Panc1 (cell line): ENCODE measurements around the gene TMEM107. TPM values are rescaled to one million over a fixed set of nuclear protein-coding genes. Genes with fewer than 3 reads are reported as not detected.

ENCODE experiments used
- ATAC-seq: fragments of 200-7000 bp; cut with Tn5 transposase; 2 replicates; pipeline ENCODE4 v1.9.1; 2020; ENCODE audit warnings: mild to moderate bottlenecking, moderate library complexity
- BruUV-seq: library from RNA; stranded (reverse); fragments of 400-500 nt; replicated peaks from 2 replicates; lab custom pipeline; 2021; lab: Mats Ljungman, UMichigan
- CTCF ChIA-PET: fragments of 300-600 bp; sonication (Branson Sonifier 250); formaldehyde crosslinking; loops from one replicate; lab custom pipeline; 2022; ENCODE audit warnings: antibody characterized with exemption; lab: Charles Lee
- POLR2A ChIA-PET: fragments of 300-600 bp; sonication (Branson Sonifier 250); formaldehyde crosslinking; loops from one replicate; lab custom pipeline; 2022; ENCODE audit warnings: antibody characterized with exemption; lab: Charles Lee
- DNase-seq: peaks from one replicate; pipeline ENCODE4 v3.0.0-alpha.2; 2010; ENCODE audit warnings: low read depth, low spot score
- H3K27ac ChIP-seq: 2 replicates; pipeline ENCODE4 v1.5.1; 2011; ENCODE audit warnings: mild to moderate bottlenecking, low read length, inconsistent platforms
- H3K27me3 ChIP-seq: fragments of 200-500 bp; sonication (Bioruptor generic); 2 replicates; pipeline ENCODE4 v1.6.0; 2014; ENCODE audit warnings: low read length, inconsistent platforms; ENCODE audit not compliant: control insufficient read depth, insufficient read depth
- H3K36me3 ChIP-seq: fragments of 200-500 bp; sonication (Bioruptor generic); 2 replicates; pipeline ENCODE4 v1.5.1; 2014; ENCODE audit warnings: inconsistent platforms, mild to moderate bottlenecking, low read length, moderate library complexity; ENCODE audit not compliant: control insufficient read depth, insufficient read depth
- H3K4me1 ChIP-seq: 2 replicates; pipeline ENCODE4 v1.5.1; 2011; ENCODE audit warnings: inconsistent platforms, mild to moderate bottlenecking, low read length, moderate library complexity; ENCODE audit not compliant: control insufficient read depth, insufficient read depth
- H3K4me3 ChIP-seq, 2 experiments: 2 replicates each; pipeline ENCODE4 v1.5.1; 2011 to 2012; ENCODE audit warnings: low read depth in 2 of 2, low read length in 2 of 2, mild to moderate bottlenecking in 2 of 2, inconsistent platforms in 1 of 2, moderate library complexity in 1 of 2
- H3K9me3 ChIP-seq: fragments of 200-500 bp; sonication (Bioruptor generic); 2 replicates; pipeline ENCODE4 v1.5.1; 2014; ENCODE audit warnings: low read depth, mild to moderate bottlenecking, inconsistent platforms, low read length, moderate library complexity; ENCODE audit not compliant: control insufficient read depth, insufficient read depth
- POLR2AphosphoS5 ChIP-seq: IDR thresholded peaks from 2 replicates; pipeline ENCODE4 v1.6.1; 2012; ENCODE audit warnings: mild to moderate bottlenecking, low read depth, low read length, moderate library complexity
- SIN3A ChIP-seq: IDR thresholded peaks from 2 replicates; pipeline ENCODE4 v1.6.1; 2012; ENCODE audit warnings: low read depth, mild to moderate bottlenecking, low read length, moderate library complexity, borderline replicate concordance; ENCODE audit not compliant: insufficient read depth
- TCF7L2 ChIP-seq: IDR thresholded peaks from 2 replicates; pipeline ENCODE4 v1.6.1; 2011; ENCODE audit warnings: mild to moderate bottlenecking, low read depth, low read length, inconsistent platforms
- in situ Hi-C: cut with HindIII; loops from 2 replicates; pipeline ENCODE4 v1.10.0; 2016; ENCODE audit warnings: low sequenced_read_pairs, low pct_unique_long_range_greater_than_20kb
- intact Hi-C: fragments of 100-400 bp; cut with micrococcal nuclease; formaldehyde crosslinking; loops from one replicate; pipeline ENCODE4 v1.10.0; 2022; ENCODE audit not compliant: unreplicated experiment
- total RNA-seq: library from RNA; stranded (reverse); gene quantifications from one replicate; pipeline ENCODE4 v1.2.1, GENCODE V29; 2021; ENCODE audit not compliant: unreplicated experiment
- TF ChIP-seq, protein P1 (sequence below), 2 experiments: IDR thresholded peaks; 2 replicates each; pipeline ENCODE4 v1.6.1; 2011 to 2012; ENCODE audit warnings: low read depth in 2 of 2, control low read depth in 1 of 2, low read length in 1 of 2, mild to moderate bottlenecking in 1 of 2, moderate library complexity in 1 of 2; ENCODE audit not compliant: insufficient read depth in 1 of 2
- TF ChIP-seq, protein P2 (sequence below): fragments of 450-650 bp; IDR thresholded peaks from 2 replicates; pipeline ENCODE4 v1.5.1; 2017; ENCODE audit warnings: mild to moderate bottlenecking

The TMEM107 gene
- total RNA-seq, 1 experiment from 2014 or later, result 10.6 TPM

GRCh38 chr17:8147805-8148404 lies 28.3 kb downstream of the TMEM107 start:
- intact Hi-C loops, result no loop called here
- TF ChIP-seq SIN3A, result no peak
- ChIA-PET POLR2A (no interaction called here), CTCF (no interaction called here)
- no peak overlapping the region for H3K27ac ChIP-seq
- no TSS peak for BruUV-seq
- no peak for ATAC-seq
- in situ Hi-C loops, result no loop called here
- H3K4me1 ChIP-seq, result peaks cover 10% of the 10 kb centered on the region
- H3K36me3 ChIP-seq, result no peaks in the 10 kb centered on the region; the same call in 1 of the 2 replicates
- DNase-seq, result no peak
- no peak overlapping the region for H3K4me3 ChIP-seq
- H3K9me3 ChIP-seq, result no peaks in the 10 kb centered on the region
- H3K27me3 ChIP-seq, result no peaks in the 10 kb centered on the region

- in situ Hi-C loops, result no loop called here
- ChIA-PET CTCF (no interaction called here), POLR2A (no interaction called here)
Measured at GRCh38 chr17:8147141-8147804, 28.9 kb downstream of the TMEM107 start.

More at GRCh38 chr17:8147141-8147804, 28.9 kb downstream of the TMEM107 start:
- H3K9me3 ChIP-seq, result no peaks in the 10 kb centered on the region
- no TSS peak for BruUV-seq
- no peaks in the 10 kb centered on the region; the same call in 1 of the 2 replicates for H3K36me3 ChIP-seq
- DNase-seq, result no peak
- H3K4me1 ChIP-seq, result peaks cover 5% of the 10 kb centered on the region; the same call in 1 of the 2 replicates
- intact Hi-C loops, result no loop called here
- no peak overlapping the region for H3K4me3 ChIP-seq
- TF ChIP-seq POLR2AphosphoS5, result no peak
- no peak for TF ChIP-seq SIN3A
- TF ChIP-seq, protein P1, sequence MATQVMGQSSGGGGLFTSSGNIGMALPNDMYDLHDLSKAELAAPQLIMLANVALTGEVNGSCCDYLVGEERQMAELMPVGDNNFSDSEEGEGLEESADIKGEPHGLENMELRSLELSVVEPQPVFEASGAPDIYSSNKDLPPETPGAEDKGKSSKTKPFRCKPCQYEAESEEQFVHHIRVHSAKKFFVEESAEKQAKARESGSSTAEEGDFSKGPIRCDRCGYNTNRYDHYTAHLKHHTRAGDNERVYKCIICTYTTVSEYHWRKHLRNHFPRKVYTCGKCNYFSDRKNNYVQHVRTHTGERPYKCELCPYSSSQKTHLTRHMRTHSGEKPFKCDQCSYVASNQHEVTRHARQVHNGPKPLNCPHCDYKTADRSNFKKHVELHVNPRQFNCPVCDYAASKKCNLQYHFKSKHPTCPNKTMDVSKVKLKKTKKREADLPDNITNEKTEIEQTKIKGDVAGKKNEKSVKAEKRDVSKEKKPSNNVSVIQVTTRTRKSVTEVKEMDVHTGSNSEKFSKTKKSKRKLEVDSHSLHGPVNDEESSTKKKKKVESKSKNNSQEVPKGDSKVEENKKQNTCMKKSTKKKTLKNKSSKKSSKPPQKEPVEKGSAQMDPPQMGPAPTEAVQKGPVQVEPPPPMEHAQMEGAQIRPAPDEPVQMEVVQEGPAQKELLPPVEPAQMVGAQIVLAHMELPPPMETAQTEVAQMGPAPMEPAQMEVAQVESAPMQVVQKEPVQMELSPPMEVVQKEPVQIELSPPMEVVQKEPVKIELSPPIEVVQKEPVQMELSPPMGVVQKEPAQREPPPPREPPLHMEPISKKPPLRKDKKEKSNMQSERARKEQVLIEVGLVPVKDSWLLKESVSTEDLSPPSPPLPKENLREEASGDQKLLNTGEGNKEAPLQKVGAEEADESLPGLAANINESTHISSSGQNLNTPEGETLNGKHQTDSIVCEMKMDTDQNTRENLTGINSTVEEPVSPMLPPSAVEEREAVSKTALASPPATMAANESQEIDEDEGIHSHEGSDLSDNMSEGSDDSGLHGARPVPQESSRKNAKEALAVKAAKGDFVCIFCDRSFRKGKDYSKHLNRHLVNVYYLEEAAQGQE (IDR thresholded peaks at IDR 0.05; ENCODE audit: insufficient read depth in 1 of 2, low read depth in 2 of 2, low read length in 1 of 2), result no peak
- no peak for TF ChIP-seq TCF7L2
- TF ChIP-seq, protein P2, sequence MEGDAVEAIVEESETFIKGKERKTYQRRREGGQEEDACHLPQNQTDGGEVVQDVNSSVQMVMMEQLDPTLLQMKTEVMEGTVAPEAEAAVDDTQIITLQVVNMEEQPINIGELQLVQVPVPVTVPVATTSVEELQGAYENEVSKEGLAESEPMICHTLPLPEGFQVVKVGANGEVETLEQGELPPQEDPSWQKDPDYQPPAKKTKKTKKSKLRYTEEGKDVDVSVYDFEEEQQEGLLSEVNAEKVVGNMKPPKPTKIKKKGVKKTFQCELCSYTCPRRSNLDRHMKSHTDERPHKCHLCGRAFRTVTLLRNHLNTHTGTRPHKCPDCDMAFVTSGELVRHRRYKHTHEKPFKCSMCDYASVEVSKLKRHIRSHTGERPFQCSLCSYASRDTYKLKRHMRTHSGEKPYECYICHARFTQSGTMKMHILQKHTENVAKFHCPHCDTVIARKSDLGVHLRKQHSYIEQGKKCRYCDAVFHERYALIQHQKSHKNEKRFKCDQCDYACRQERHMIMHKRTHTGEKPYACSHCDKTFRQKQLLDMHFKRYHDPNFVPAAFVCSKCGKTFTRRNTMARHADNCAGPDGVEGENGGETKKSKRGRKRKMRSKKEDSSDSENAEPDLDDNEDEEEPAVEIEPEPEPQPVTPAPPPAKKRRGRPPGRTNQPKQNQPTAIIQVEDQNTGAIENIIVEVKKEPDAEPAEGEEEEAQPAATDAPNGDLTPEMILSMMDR, result no peak
- H3K27ac ChIP-seq, result no peak overlapping the region
- ATAC-seq, result no peak
- no peaks in the 10 kb centered on the region for H3K27me3 ChIP-seq
